Cardiac atrium fibroblast (primary cell): Measurements from ENCODE around the gene TMC7. TPM values are rescaled to one million over a fixed set of nuclear protein-coding genes. Genes with fewer than 3 reads are reported as not detected.

ENCODE experiments used
- total RNA-seq: library from RNA; depleted of rRNA; stranded (reverse); fragments of >200 nt; gene quantifications from 2 replicates; pipeline ENCODE4 v1.2.3, GENCODE V29; 2015

Gene TMC7
- 1.1 TPM in 1 of 2 replicates, not detected in the other for total RNA-seq

GRCh38 chr16:18983565-18984434 lies at the start of gene TMC7:
TMC7 (plus strand) TSS chr16:18983934; CDS start chr16:18984064, 130 bp downstream.

GRCh38 chr16:19067349-19068236 lies 83.9 kb downstream of the TMC7 start, which contains the start of gene COQ7:
COQ7 (plus strand) TSS chr16:19067614; CDS start chr16:19067665, 51 bp downstream.

Other genes with a start within 250 kb of the TMC7 start
- 2,584 and 3,301 TPM in 2 replicates for gene RPS15A, start 193.6 kb upstream of the TMC7 start, total RNA-seq
- gene ARL6IP1, start 182.4 kb upstream of the TMC7 start, total RNA-seq: 129 and 169 TPM in 2 replicates
- 16.6 and 38.6 TPM in 2 replicates for gene SMG1, start 57.5 kb upstream of the TMC7 start, total RNA-seq
- 6.6 and 10.8 TPM in 2 replicates for gene COQ7, start 83.7 kb downstream of the TMC7 start, total RNA-seq
- 23.6 and 45.7 TPM in 2 replicates for gene ITPRIPL2, start 130.0 kb downstream of the TMC7 start, total RNA-seq
- 0.65 TPM in 1 of 2 replicates, not detected in the other for gene SYT17, start 184.3 kb downstream of the TMC7 start, total RNA-seq